Loucy (cell line): ENCODE results near the gene IL1R2.

Experiments used
- H2AFZ ChIP-seq: fragments of 200-600 bp; sonication (generic); 2 replicates; pipeline ENCODE4 v1.6.0; 2016; ENCODE audit warnings: antibody characterized with exemption, mild to moderate bottlenecking, low read length, moderate library complexity
- H3F3A ChIP-seq: fragments of 200-600 bp; 2 replicates; pipeline ENCODE4 v1.6.0; 2016; ENCODE audit warnings: antibody characterized with exemption, low read depth, mild to moderate bottlenecking
- H3K27me3 ChIP-seq: fragments of 200-600 bp; sonication (generic); 2 replicates; pipeline ENCODE4 v1.6.1; 2014; ENCODE audit warnings: low read length, mild to moderate bottlenecking; ENCODE audit not compliant: insufficient read depth, poor library complexity, severe bottlenecking
- H3K36me3 ChIP-seq: fragments of 200-600 bp; sonication (generic); 2 replicates; pipeline ENCODE4 v1.6.1; 2016; ENCODE audit warnings: low read length; ENCODE audit not compliant: insufficient read depth
- H3K4me1 ChIP-seq: fragments of 200-600 bp; sonication (generic); 2 replicates; pipeline ENCODE4 v1.5.1; 2014; ENCODE audit warnings: low read length, mild to moderate bottlenecking; ENCODE audit not compliant: insufficient read depth, poor library complexity, severe bottlenecking
- H3K4me2 ChIP-seq: fragments of 200-600 bp; sonication (generic); 2 replicates; pipeline ENCODE4 v1.6.0; 2014; ENCODE audit warnings: antibody characterized with exemption, low read length, low read depth, mild to moderate bottlenecking; ENCODE audit not compliant: poor library complexity, severe bottlenecking
- H3K4me3 ChIP-seq: fragments of 200-600 bp; sonication (generic); 2 replicates; pipeline ENCODE4 v1.5.1; 2014; ENCODE audit warnings: low read length, mild to moderate bottlenecking, mixed read lengths; ENCODE audit not compliant: poor library complexity, severe bottlenecking
- H3K79me2 ChIP-seq: fragments of 200-600 bp; sonication (generic); 2 replicates; pipeline ENCODE4 v1.6.1; 2014; ENCODE audit warnings: low read length; ENCODE audit not compliant: insufficient read depth
- H3K9ac ChIP-seq: fragments of 200-600 bp; sonication (generic); 2 replicates; pipeline ENCODE4 v1.6.0; 2014; ENCODE audit warnings: mild to moderate bottlenecking, low read depth, low read length, moderate library complexity; ENCODE audit not compliant: poor library complexity, severe bottlenecking
- H3K9me2 ChIP-seq: fragments of 200-600 bp; sonication (generic); replicated peaks from 2 replicates; pipeline ENCODE4 v1.6.1; 2016; ENCODE audit warnings: low read depth, low read length, mixed read lengths
- H3K9me3 ChIP-seq: fragments of 200-600 bp; sonication (generic); 2 replicates; pipeline ENCODE4 v1.6.1; 2014; ENCODE audit warnings: mild to moderate bottlenecking, antibody characterized with exemption, low read length, low read depth; ENCODE audit not compliant: insufficient read depth
- H4K20me1 ChIP-seq: fragments of 200-600 bp; sonication (generic); 2 replicates; pipeline ENCODE4 v1.6.0; 2014; ENCODE audit warnings: antibody characterized with exemption, low read length, mild to moderate bottlenecking; ENCODE audit not compliant: insufficient read depth, poor library complexity, severe bottlenecking
- EZH2phosphoT487 ChIP-seq: fragments of 200-600 bp; IDR thresholded peaks from 2 replicates; pipeline ENCODE4 v1.6.1; 2018; ENCODE audit warnings: antibody characterized with exemption, mild to moderate bottlenecking, moderate library complexity, borderline replicate concordance
- TF ChIP-seq, protein P1 (sequence below): fragments of 200-600 bp; sonication (generic); conservative IDR thresholded peaks from 2 replicates; pipeline ENCODE4 v1.5.1; 2014; ENCODE audit warnings: mild to moderate bottlenecking, antibody characterized with exemption, low read length

The IL1R2 gene

DNA sequence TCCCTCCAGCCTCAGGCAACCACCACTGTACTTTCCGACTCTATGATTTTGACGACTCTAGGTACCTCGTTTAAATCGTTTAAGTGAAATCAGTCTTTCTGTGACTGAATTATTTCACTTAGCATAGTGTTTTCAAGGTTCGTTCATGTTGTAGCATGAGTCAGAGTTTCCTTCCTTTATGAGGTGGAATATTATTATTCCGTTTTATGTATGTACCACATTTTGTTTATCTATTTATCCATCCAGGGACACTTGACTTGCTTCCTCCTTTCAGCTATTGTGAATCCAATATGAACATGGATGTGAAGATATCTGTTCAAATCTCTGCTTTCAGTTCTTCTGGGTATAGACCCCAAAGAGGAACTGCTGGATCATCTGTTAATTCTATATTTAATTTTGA is 19.1 kb downstream of the IL1R2 start:
- no peaks in the 10 kb centered on the region for H3K79me2 ChIP-seq
- TF ChIP-seq EZH2phosphoT487 = no peak
- TF ChIP-seq, protein P1, sequence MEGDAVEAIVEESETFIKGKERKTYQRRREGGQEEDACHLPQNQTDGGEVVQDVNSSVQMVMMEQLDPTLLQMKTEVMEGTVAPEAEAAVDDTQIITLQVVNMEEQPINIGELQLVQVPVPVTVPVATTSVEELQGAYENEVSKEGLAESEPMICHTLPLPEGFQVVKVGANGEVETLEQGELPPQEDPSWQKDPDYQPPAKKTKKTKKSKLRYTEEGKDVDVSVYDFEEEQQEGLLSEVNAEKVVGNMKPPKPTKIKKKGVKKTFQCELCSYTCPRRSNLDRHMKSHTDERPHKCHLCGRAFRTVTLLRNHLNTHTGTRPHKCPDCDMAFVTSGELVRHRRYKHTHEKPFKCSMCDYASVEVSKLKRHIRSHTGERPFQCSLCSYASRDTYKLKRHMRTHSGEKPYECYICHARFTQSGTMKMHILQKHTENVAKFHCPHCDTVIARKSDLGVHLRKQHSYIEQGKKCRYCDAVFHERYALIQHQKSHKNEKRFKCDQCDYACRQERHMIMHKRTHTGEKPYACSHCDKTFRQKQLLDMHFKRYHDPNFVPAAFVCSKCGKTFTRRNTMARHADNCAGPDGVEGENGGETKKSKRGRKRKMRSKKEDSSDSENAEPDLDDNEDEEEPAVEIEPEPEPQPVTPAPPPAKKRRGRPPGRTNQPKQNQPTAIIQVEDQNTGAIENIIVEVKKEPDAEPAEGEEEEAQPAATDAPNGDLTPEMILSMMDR = no peak

DNA sequence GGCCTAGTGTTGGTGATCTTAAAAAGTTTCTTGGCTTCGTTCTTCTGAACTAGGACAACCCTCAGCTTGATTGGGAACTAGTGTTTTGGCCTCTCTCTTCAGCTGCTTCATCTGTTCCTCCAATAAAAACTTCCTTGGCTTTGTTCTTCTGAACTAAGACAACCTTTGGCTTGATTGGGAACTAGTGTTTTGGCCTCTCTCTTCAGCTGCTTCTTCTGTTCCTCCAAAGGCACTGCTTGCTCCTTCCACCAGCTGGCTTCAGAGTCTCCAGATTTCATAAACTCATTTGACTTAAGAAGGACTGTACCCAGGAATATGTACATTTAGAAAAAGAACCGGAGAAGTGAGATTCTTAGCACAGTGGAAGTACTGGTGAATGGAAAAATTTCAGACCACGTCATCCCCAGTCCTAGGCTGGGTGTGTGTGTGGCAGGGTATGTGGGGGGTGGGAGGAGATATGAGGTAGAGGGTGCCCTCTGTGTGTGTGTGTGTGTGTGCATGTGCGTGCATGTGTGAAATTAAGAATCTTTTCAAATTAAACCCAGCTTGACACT is 20.4 kb downstream of the IL1R2 start:
- Histone ChIP-seq H3F3A (no peaks in the 10 kb centered on the region), H3K79me2 (no peaks in the 10 kb centered on the region), H3K4me1 (no peaks in the 10 kb centered on the region), H2AFZ (no peak overlapping the region), H3K9ac (no peak overlapping the region), H3K36me3 (no peaks in the 10 kb centered on the region), H3K27me3 (no peaks in the 10 kb centered on the region), H3K4me2 (no peak overlapping the region), H3K9me2 (no peaks in the 10 kb centered on the region), H3K4me3 (no peak overlapping the region), H3K9me3 (no peaks in the 10 kb centered on the region), H4K20me1 (no peaks in the 10 kb centered on the region)
- TF ChIP-seq EZH2phosphoT487 = no peak
- TF ChIP-seq, protein P1 = no peak

More for the DNA sequence above, 19.1 kb downstream of the IL1R2 start:
- Histone ChIP-seq H2AFZ (no peak overlapping the region), H3K9ac (no peak overlapping the region), H4K20me1 (no peaks in the 10 kb centered on the region), H3K9me3 (no peaks in the 10 kb centered on the region), H3K9me2 (no peaks in the 10 kb centered on the region), H3K4me2 (no peak overlapping the region), H3K4me1 (no peaks in the 10 kb centered on the region), H3F3A (no peaks in the 10 kb centered on the region), H3K27me3 (no peaks in the 10 kb centered on the region), H3K4me3 (no peak overlapping the region), H3K36me3 (no peaks in the 10 kb centered on the region)

DNA sequence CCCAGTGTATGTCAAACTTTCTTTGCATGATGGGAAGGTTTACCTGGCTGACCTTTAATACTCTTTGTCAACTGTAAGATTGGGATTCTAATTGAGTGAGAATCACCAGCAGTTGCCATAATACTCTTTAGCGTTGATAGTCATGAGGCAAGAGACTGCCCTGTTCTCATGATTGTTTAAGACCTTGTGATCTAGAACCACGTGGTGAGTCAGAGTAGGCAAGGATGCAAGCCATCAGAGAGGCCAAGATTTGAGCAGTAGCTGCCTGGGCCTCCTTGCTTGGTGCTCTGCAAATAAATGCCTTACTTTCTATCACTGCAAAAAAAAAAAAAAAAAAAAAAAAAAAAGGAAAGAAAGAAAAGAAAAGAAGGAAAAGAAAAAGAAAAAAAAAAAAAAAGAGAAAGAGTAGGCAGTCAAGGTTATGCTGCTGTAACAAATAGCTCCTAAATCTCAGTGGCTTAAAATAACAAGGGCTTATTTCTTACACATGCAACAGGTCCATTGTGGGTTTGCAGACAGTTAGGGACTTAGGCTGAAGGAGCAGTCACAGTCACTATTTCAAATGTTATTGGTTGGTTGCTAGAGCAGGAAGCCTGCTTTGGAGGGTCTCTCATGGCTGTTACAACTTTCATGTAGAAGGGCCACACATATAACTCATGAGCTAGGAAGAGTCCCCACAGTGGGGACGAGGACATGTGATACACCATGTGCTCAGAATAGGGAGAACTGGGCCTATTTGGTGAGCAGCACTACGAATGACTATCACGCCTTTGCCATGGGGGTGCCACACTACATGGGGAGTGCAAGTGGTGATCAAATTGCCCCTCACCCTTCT is 21.7 kb downstream of the IL1R2 start:
- H3K9ac ChIP-seq = no peak overlapping the region
- TF ChIP-seq EZH2phosphoT487 = no peak
- TF ChIP-seq, protein P1 = no peak

More for the DNA sequence above, 21.7 kb downstream of the IL1R2 start:
- no peaks in the 10 kb centered on the region for H4K20me1 ChIP-seq
- no peak overlapping the region for H2AFZ ChIP-seq
- H3K4me1 ChIP-seq = no peaks in the 10 kb centered on the region
- no peaks in the 10 kb centered on the region for H3K9me3 ChIP-seq
- H3K9me2 ChIP-seq = no peaks in the 10 kb centered on the region
- no peaks in the 10 kb centered on the region for H3K36me3 ChIP-seq
- no peaks in the 10 kb centered on the region for H3F3A ChIP-seq
- no peak overlapping the region for H3K4me3 ChIP-seq
- H3K27me3 ChIP-seq = no peaks in the 10 kb centered on the region
- H3K4me2 ChIP-seq = no peak overlapping the region
- no peaks in the 10 kb centered on the region for H3K79me2 ChIP-seq
